Superior temporal gyrus (tissue), 1 donor: ENCODE measurements around the gene UNK.

Experiments used
- DNase-seq: peaks from one replicate; pipeline ENCODE4 v3.0.0-alpha.2; 2016; ENCODE audit errors: extremely low spot score

Gene UNK

GRCh38 chr17:75784473-75785015, at the start of gene UNK:
TSS of gene UNK (plus strand) at chr17:75784806. CDS start at chr17:75784881, 75 bp downstream.
- DNase-seq = peak; percentile 100

GRCh38 chr17:75736173-75736835, 48.3 kb upstream of the UNK start:
- no peak for DNase-seq

- no peak for DNase-seq
Observed at GRCh38 chr17:75737133-75737962, 47.3 kb upstream of the UNK start.

GRCh38 chr17:75738218-75738802, 46.3 kb upstream of the UNK start:
- DNase-seq = peak; percentile 48

GRCh38 chr17:75739174-75739573, 45.4 kb upstream of the UNK start:
- no peak for DNase-seq

GRCh38 chr17:75739801-75740200, 44.8 kb upstream of the UNK start:
- DNase-seq = no peak

GRCh38 chr17:75740215-75740614, 44.4 kb upstream of the UNK start:
- DNase-seq = no peak

GRCh38 chr17:75740631-75741077, 44.0 kb upstream of the UNK start:
- no peak for DNase-seq

GRCh38 chr17:75742337-75742736, 42.3 kb upstream of the UNK start:
- DNase-seq = no peak

GRCh38 chr17:75743625-75744206, 40.9 kb upstream of the UNK start:
- no peak for DNase-seq

GRCh38 chr17:75748706-75749105, 35.9 kb upstream of the UNK start:
- no peak for DNase-seq

GRCh38 chr17:75749545-75750389, 34.8 kb upstream of the UNK start:
- peak; percentile 90 for DNase-seq

- no peak for DNase-seq
Observed at GRCh38 chr17:75750661-75751423, 33.8 kb upstream of the UNK start.

- DNase-seq = no peak
Observed at GRCh38 chr17:75751676-75752404, 32.8 kb upstream of the UNK start.

- DNase-seq = no peak
Observed at GRCh38 chr17:75752405-75752709, 32.2 kb upstream of the UNK start.

GRCh38 chr17:75752802-75753513, 31.6 kb upstream of the UNK start:
- no peak for DNase-seq

GRCh38 chr17:75753514-75754377, 30.9 kb upstream of the UNK start:
- DNase-seq = peak; percentile 67
